IMR-90 (cell line): ENCODE results near the gene ZDHHC11B. TPM values are rescaled to one million over a fixed set of nuclear protein-coding genes. Genes with fewer than 3 reads are reported as not detected.

Experiments used
- ATAC-seq: fragments of 200-7000 bp; cut with Tn5 transposase; 2 replicates; pipeline ENCODE4 v1.9.1; 2020; ENCODE audit warnings: low read depth, mild to moderate bottlenecking, moderate library complexity
- BruUV-seq: library from RNA; stranded (reverse); fragments of 400-500 nt; replicated peaks from 2 replicates; lab custom pipeline; 2021; lab: Mats Ljungman, UMichigan
- CTCF ChIA-PET: fragments of 300-600 bp; formaldehyde crosslinking; extraction: SDS; loops from one replicate; lab custom pipeline; 2021; ENCODE audit warnings: antibody characterized with exemption; lab: Yijun Ruan, JAX
- POLR2A ChIA-PET: fragments of 300-600 bp; sonication (Branson Sonifier 250); formaldehyde crosslinking; loops from one replicate; lab custom pipeline; 2022; ENCODE audit warnings: antibody characterized with exemption; ENCODE audit not compliant: unreplicated experiment; lab: Charles Lee
- DNase-seq: peaks from one replicate; pipeline ENCODE4 v3.0.0; 2013
- H2AFZ ChIP-seq: replicated peaks from 2 replicates; pipeline ENCODE3; 2013; ENCODE audit warnings: low read length, mild to moderate bottlenecking; ENCODE audit not compliant: poor library complexity
- H2AK5ac ChIP-seq: 2 replicates; pipeline ENCODE4 v1.6.1; 2013; ENCODE audit warnings: low read depth, low read length, inconsistent platforms
- H2AK9ac ChIP-seq: replicated peaks from 2 replicates; pipeline ENCODE3; 2013; ENCODE audit warnings: mild to moderate bottlenecking, low read depth, low read length, moderate library complexity; ENCODE audit not compliant: poor library complexity
- H2BK120ac ChIP-seq: 2 replicates; pipeline ENCODE4 v1.6.1; 2013; ENCODE audit warnings: low read depth, low read length, inconsistent platforms
- H2BK15ac ChIP-seq: 3 replicates; pipeline ENCODE4 v1.6.1; 2013; ENCODE audit warnings: low read depth, low read length, inconsistent platforms
- H2BK20ac ChIP-seq: 2 replicates; pipeline ENCODE4 v1.6.1; 2013; ENCODE audit warnings: low read depth, mild to moderate bottlenecking, inconsistent platforms, low read length, moderate library complexity
- H2BK5ac ChIP-seq: 2 replicates; pipeline ENCODE4 v1.6.1; 2013; ENCODE audit warnings: mild to moderate bottlenecking, low read depth, low read length, inconsistent platforms; ENCODE audit not compliant: poor library complexity, severe bottlenecking
- H3K14ac ChIP-seq: replicated peaks from 2 replicates; pipeline ENCODE4 v1.6.1; 2013; ENCODE audit warnings: low read depth, low read length, inconsistent platforms
- H3K18ac ChIP-seq: 2 replicates; pipeline ENCODE4 v1.6.1; 2013; ENCODE audit warnings: low read depth, low read length, control low read depth
- H3K23ac ChIP-seq: 2 replicates; pipeline ENCODE4 v1.6.1; 2013; ENCODE audit warnings: low read depth, low read length, inconsistent platforms
- H3K27ac ChIP-seq: 2 replicates; pipeline ENCODE4 v1.5.1; 2013; ENCODE audit warnings: mild to moderate bottlenecking, control low read depth, low read length; ENCODE audit not compliant: insufficient read depth
- H3K27me3 ChIP-seq: 2 replicates; pipeline ENCODE4 v1.6.1; 2013; ENCODE audit warnings: low read length; ENCODE audit not compliant: control insufficient read depth, insufficient read depth
- H3K36me3 ChIP-seq: 2 replicates; pipeline ENCODE4 v1.6.1; 2013; ENCODE audit warnings: low read length, mixed read lengths; ENCODE audit not compliant: control insufficient read depth, insufficient read depth
- H3K4ac ChIP-seq: 2 replicates; pipeline ENCODE4 v1.6.1; 2013; ENCODE audit warnings: low read depth, low read length, inconsistent platforms
- H3K4me1 ChIP-seq: 2 replicates; pipeline ENCODE4 v1.6.1; 2013; ENCODE audit warnings: low read length, mixed read lengths; ENCODE audit not compliant: control insufficient read depth, insufficient read depth
- H3K4me2 ChIP-seq: 2 replicates; pipeline ENCODE4 v1.6.1; 2013; ENCODE audit warnings: low read depth, mild to moderate bottlenecking, control low read depth, low read length, moderate library complexity
- H3K4me3 ChIP-seq: 2 replicates; pipeline ENCODE4 v1.5.1; 2013; ENCODE audit warnings: low read depth, mild to moderate bottlenecking, control low read depth, low read length, moderate library complexity; ENCODE audit not compliant: insufficient read depth
- H3K56ac ChIP-seq: 2 replicates; pipeline ENCODE4 v1.6.1; 2013; ENCODE audit warnings: low read length, inconsistent platforms; ENCODE audit not compliant: insufficient read depth; ENCODE audit errors: extremely low read depth
- H3K79me1 ChIP-seq, 2 experiments: 2 replicates each; pipeline ENCODE4 v1.6.1; 2013; ENCODE audit warnings: low read length in 2 of 2, inconsistent platforms in 1 of 2, low read depth in 1 of 2
- H3K9ac ChIP-seq: 2 replicates; pipeline ENCODE4 v1.6.1; 2013; ENCODE audit warnings: low read depth, low read length, control low read depth
- H3K9me1 ChIP-seq: 2 replicates; pipeline ENCODE4 v1.6.1; 2013; ENCODE audit warnings: low read length, inconsistent platforms; ENCODE audit not compliant: insufficient read depth
- H3K9me3 ChIP-seq: 2 replicates; pipeline ENCODE4 v1.6.1; 2013; ENCODE audit warnings: low read length; ENCODE audit not compliant: control insufficient read depth, insufficient read depth
- H4K20me1 ChIP-seq: 2 replicates; pipeline ENCODE4 v1.6.1; 2013; ENCODE audit warnings: low read length, inconsistent platforms; ENCODE audit not compliant: insufficient read depth
- H4K5ac ChIP-seq: 2 replicates; pipeline ENCODE4 v1.6.1; 2013; ENCODE audit warnings: mild to moderate bottlenecking, low read depth, low read length, control low read depth
- H4K8ac ChIP-seq, 2 experiments: 2 replicates each; pipeline ENCODE4 v1.6.1; 2013; ENCODE audit warnings: low read depth in 2 of 2, low read length in 2 of 2, control low read depth in 1 of 2, inconsistent platforms in 1 of 2
- H4K91ac ChIP-seq: 2 replicates; pipeline ENCODE4 v1.6.1; 2013; ENCODE audit warnings: low read depth, low read length, inconsistent platforms; ENCODE audit not compliant: insufficient read depth
- CEBPB ChIP-seq: IDR thresholded peaks from 2 replicates; pipeline ENCODE4 v1.6.1; 2012; ENCODE audit warnings: low read depth, low read length, improper control_type of control experiment
- MAFK ChIP-seq: IDR thresholded peaks from 2 replicates; pipeline ENCODE4 v1.6.1; 2012; ENCODE audit warnings: low read depth, low read length, improper control_type of control experiment
- POLR2A ChIP-seq: IDR thresholded peaks from 2 replicates; pipeline ENCODE4 v1.6.1; 2012; ENCODE audit warnings: mild to moderate bottlenecking, low read depth, low read length
- RAD21 ChIP-seq: IDR thresholded peaks from 2 replicates; pipeline ENCODE4 v1.6.1; 2012; ENCODE audit warnings: low read length, improper control_type of control experiment
- RFX5 ChIP-seq: IDR thresholded peaks from 2 replicates; pipeline ENCODE4 v1.8.0; 2012; ENCODE audit warnings: low read depth, mild to moderate bottlenecking, low read length, moderate library complexity
- WGBS, 2 experiments: methylation state at CpG; one replicate each; pipeline versions ENCODE4 v1.1.5 to v1.1.7; 2013; ENCODE audit warnings: missing lambda C conversion rate in 2 of 2; ENCODE audit not compliant: insufficient read length in 1 of 2; ENCODE audit errors: extremely low coverage in 2 of 2; 5-methylcytosine and 5-hydroxymethylcytosine counted together
- dilution Hi-C: fragments of 300-500 bp; cut with HindIII; formaldehyde crosslinking; loops from one replicate; pipeline ENCODE4 v1.14.3; 2018; ENCODE audit warnings: low sequenced_read_pairs; ENCODE audit not compliant: unreplicated experiment
- in situ Hi-C: fragments of 300-500 bp; cut with MboI; formaldehyde crosslinking; loops from 3 replicates; pipeline ENCODE4 v1.14.3; 2019; ENCODE audit warnings: low sequenced_read_pairs, inconsistent platforms, mixed read lengths
- intact Hi-C: fragments of 100-400 bp; cut with micrococcal nuclease; formaldehyde crosslinking; loops from 2 replicates; pipeline ENCODE4 v1.10.0; 2022
- polyA plus RNA-seq, 3 experiments: library from polyadenylated mRNA; depleted of rRNA; stranded (reverse); fragments of >200 nt; gene quantifications; 2 replicates each; pipeline ENCODE4 v1.2.3, GENCODE V29; 2012; ENCODE audit warnings: low replicate concordance in 1 of 3
- total RNA-seq: library from RNA; depleted of rRNA; stranded (reverse); fragments of >200 nt; gene quantifications from 2 replicates; pipeline ENCODE4 v1.2.3, GENCODE V29; 2012
- TF ChIP-seq, protein P1 (sequence below): fragments of 150-350 bp; IDR thresholded peaks from 2 replicates; pipeline ENCODE4 v1.6.1; 2016; ENCODE audit warnings: low read depth, mild to moderate bottlenecking, low read length, moderate library complexity, borderline replicate concordance
- TF ChIP-seq, protein P2 (sequence below): fragments of 150-350 bp; IDR thresholded peaks from 2 replicates; pipeline ENCODE4 v1.6.1; 2017; ENCODE audit warnings: mild to moderate bottlenecking, antibody characterized with exemption, low read length, low read depth
- TF ChIP-seq, protein P3 (sequence below): conservative IDR thresholded peaks from 2 replicates; pipeline ENCODE4 v1.5.1; 2012; ENCODE audit warnings: mild to moderate bottlenecking, low read depth, low read length, improper control_type of control experiment

The ZDHHC11B gene
- total and polyA plus RNA-seq, 2 of the 4 experiments (the other 2 are of a cell fraction), result 0.12 TPM; not detected in 1

DNA sequence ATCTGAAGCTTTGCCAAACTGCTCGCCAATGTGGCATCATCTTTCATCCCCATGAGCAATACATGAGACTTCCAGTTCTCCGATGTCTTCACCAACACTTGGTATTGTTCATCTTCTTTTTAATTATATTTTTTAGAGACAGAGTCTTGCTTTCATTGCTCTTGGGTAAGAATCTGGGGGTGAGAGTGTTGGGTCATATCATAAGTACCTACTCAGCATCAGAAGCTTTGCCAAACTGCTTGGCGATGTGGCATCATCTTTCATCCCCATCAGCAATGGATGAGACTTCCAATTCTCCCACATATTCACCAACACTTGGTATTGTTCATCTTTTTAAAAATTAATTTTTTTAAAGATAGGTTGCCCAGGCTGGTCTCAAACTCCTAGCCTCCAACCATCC, 30.9 kb upstream of the ZDHHC11B start:
- Histone ChIP-seq H3K4ac (no peak overlapping the region), H4K5ac (no peak overlapping the region), H3K9ac (no peak overlapping the region), H3K9me3 (peaks cover 4% of the 10 kb centered on the region; the same call in 1 of the 2 replicates), H4K20me1 (no peaks in the 10 kb centered on the region), H3K27me3 (peaks cover 4% of the 10 kb centered on the region; the same call in 1 of the 2 replicates), H3K79me1 (no peaks in the 10 kb centered on the region), H3K9me1 (no peaks in the 10 kb centered on the region), H2BK15ac (no peak overlapping the region), H2AK9ac (no peak overlapping the region), H3K18ac (no peak overlapping the region), H2BK20ac (no peak overlapping the region), H3K14ac (no peak overlapping the region), H2AFZ (no peak overlapping the region), H2BK120ac (no peak overlapping the region), H3K27ac (no peak overlapping the region), H3K23ac (no peak overlapping the region), H3K56ac (no peak overlapping the region), H2BK5ac (no peak overlapping the region), H3K36me3 (no peaks in the 10 kb centered on the region), H3K4me1 (no peaks in the 10 kb centered on the region), H2AK5ac (no peak overlapping the region), H4K8ac (no peak overlapping the region), H3K4me2 (no peak overlapping the region), H3K4me3 (no peak overlapping the region), H4K91ac (no peak overlapping the region)
- WGBS, 2 experiments, result no CpG with 5 or more reads among the region's 3 CpGs
- in situ Hi-C loops (no loop called here), dilution Hi-C loops (no loop called here), intact Hi-C loops (no loop called here)
- CTCF ChIA-PET, result no interaction called here
- TF ChIP-seq POLR2A (no peak), CEBPB (no peak), RFX5 (no peak), MAFK (no peak), RAD21 (no peak)
- TF ChIP-seq, protein P1, sequence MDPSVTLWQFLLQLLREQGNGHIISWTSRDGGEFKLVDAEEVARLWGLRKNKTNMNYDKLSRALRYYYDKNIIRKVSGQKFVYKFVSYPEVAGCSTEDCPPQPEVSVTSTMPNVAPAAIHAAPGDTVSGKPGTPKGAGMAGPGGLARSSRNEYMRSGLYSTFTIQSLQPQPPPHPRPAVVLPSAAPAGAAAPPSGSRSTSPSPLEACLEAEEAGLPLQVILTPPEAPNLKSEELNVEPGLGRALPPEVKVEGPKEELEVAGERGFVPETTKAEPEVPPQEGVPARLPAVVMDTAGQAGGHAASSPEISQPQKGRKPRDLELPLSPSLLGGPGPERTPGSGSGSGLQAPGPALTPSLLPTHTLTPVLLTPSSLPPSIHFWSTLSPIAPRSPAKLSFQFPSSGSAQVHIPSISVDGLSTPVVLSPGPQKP, result no peak
- TF ChIP-seq, protein P2, sequence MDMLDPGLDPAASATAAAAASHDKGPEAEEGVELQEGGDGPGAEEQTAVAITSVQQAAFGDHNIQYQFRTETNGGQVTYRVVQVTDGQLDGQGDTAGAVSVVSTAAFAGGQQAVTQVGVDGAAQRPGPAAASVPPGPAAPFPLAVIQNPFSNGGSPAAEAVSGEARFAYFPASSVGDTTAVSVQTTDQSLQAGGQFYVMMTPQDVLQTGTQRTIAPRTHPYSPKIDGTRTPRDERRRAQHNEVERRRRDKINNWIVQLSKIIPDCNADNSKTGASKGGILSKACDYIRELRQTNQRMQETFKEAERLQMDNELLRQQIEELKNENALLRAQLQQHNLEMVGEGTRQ, result no peak
- TF ChIP-seq, protein P3, sequence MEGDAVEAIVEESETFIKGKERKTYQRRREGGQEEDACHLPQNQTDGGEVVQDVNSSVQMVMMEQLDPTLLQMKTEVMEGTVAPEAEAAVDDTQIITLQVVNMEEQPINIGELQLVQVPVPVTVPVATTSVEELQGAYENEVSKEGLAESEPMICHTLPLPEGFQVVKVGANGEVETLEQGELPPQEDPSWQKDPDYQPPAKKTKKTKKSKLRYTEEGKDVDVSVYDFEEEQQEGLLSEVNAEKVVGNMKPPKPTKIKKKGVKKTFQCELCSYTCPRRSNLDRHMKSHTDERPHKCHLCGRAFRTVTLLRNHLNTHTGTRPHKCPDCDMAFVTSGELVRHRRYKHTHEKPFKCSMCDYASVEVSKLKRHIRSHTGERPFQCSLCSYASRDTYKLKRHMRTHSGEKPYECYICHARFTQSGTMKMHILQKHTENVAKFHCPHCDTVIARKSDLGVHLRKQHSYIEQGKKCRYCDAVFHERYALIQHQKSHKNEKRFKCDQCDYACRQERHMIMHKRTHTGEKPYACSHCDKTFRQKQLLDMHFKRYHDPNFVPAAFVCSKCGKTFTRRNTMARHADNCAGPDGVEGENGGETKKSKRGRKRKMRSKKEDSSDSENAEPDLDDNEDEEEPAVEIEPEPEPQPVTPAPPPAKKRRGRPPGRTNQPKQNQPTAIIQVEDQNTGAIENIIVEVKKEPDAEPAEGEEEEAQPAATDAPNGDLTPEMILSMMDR, result no peak
- DNase-seq, result no peak
- no peak for ATAC-seq
- POLR2A ChIA-PET, result no interaction called here
- BruUV-seq, result no TSS peak
